ENCODE data around the gene SLC4A1. TPM values are rescaled to one million over a fixed set of nuclear protein-coding genes. Genes with fewer than 3 reads are reported as not detected.

The SLC4A1 gene
- total RNA-seq, 2 donors from 2014 or later, result 0.56 TPM; not detected in 1

- peaks cover 12 to 29% of the 10 kb centered on the region in 2 donors for H3K4me1 ChIP-seq (ENCODE audit: control insufficient read depth in 1 of 2, low read depth in 2 of 2)
- peak within 1 kb of the TSS; percentile 93 to 95 for H3K27ac ChIP-seq
- no peak for TF ChIP-seq CTCF (IDR thresholded peaks at IDR 0.05)
- peak; percentile 99 for DNase-seq (ENCODE audit: low spot score)
- peaks cover 9% of the 10 kb centered on the region for H3K36me3 ChIP-seq
- H3K4me3 ChIP-seq, result peak within 1 kb of the TSS; percentile 92
- no peaks in the 10 kb centered on the region for H3K9me3 ChIP-seq
- no peaks in the 10 kb centered on the region for H3K27me3 ChIP-seq (replicated peaks; ENCODE audit: insufficient read depth)
- peak; percentile 80 for ATAC-seq (ENCODE audit: insufficient number of reproducible peaks, low FRiP score, low read depth)
These were observed 68.1 kb downstream of the SLC4A1 start, which contains the start of gene ATXN7L3 for GRCh38 chr17:44199553-44200477. TSS of gene ATXN7L3 (minus strand) at chr17:44199884. CDS start at chr17:44198070, 1,814 bp downstream.

GRCh38 chr17:44198721-44199552 is 69.0 kb downstream of the SLC4A1 start:
- peak overlapping the region; percentile 92 for H3K4me3 ChIP-seq
- peaks cover 18% of the 10 kb centered on the region for H3K36me3 ChIP-seq
- no peak for ATAC-seq (ENCODE audit: insufficient number of reproducible peaks, low FRiP score, low read depth)
- H3K27ac ChIP-seq, result peak overlapping the region; percentile 93 to 95
- no peak for TF ChIP-seq CTCF (IDR thresholded peaks at IDR 0.05)
- H3K27me3 ChIP-seq (replicated peaks; ENCODE audit: insufficient read depth), result no peaks in the 10 kb centered on the region
- no peak for DNase-seq (ENCODE audit: low spot score)
- no peaks in the 10 kb centered on the region for H3K9me3 ChIP-seq
- peaks cover 12 to 29% of the 10 kb centered on the region in 2 donors for H3K4me1 ChIP-seq (ENCODE audit: control insufficient read depth in 1 of 2, low read depth in 2 of 2)

Other genes starting within 250 kb of the SLC4A1 start
- gene LSM12, start 201.5 kb downstream of the SLC4A1 start, total RNA-seq, result 10 to 100 TPM; 24.9 to 30.8 TPM
- 10 to 100 TPM; 26.4 to 54.6 TPM for gene G6PC3, start 197.4 kb downstream of the SLC4A1 start, total RNA-seq
- 100 to 1,000 TPM in 1 of 2 donors, 10 to 100 TPM in 1; 76.9 to 115 TPM for gene HDAC5, start 144.5 kb downstream of the SLC4A1 start, total RNA-seq
- gene HROB, start 126.2 kb downstream of the SLC4A1 start, total RNA-seq, result 1 to 10 TPM in 1 of 2 donors, under 1 TPM in 1; 0.85 to 2.6 TPM
- gene ASB16, start 97.4 kb downstream of the SLC4A1 start, total RNA-seq, result 1 to 10 TPM; 2.3 to 3.9 TPM
- 10 to 100 TPM; 20.4 to 42.8 TPM for gene TMUB2, start 81.2 kb downstream of the SLC4A1 start, total RNA-seq
- 10 to 100 TPM; 46.5 to 55.8 TPM for gene ATXN7L3, start 68.3 kb downstream of the SLC4A1 start, total RNA-seq
- 10 to 100 TPM; 48.2 to 55.4 TPM for gene UBTF, start 48.5 kb downstream of the SLC4A1 start, total RNA-seq
- under 1 TPM in 1 of 2 donors, not detected in 1; 0.81 TPM for gene RUNDC3A, start 40.5 kb upstream of the SLC4A1 start, total RNA-seq
- 10 to 100 TPM; 63.2 to 74.6 TPM for gene SLC25A39, start 56.7 kb upstream of the SLC4A1 start, total RNA-seq
- gene GRN, start 77.2 kb upstream of the SLC4A1 start, total RNA-seq, result 100 to 1,000 TPM; 203 to 292 TPM
- under 1 TPM in 1 of 2 donors, not detected in 1; 0.63 TPM for gene FAM171A2, start 95.7 kb upstream of the SLC4A1 start, total RNA-seq
- gene ITGA2B, start 121.5 kb upstream of the SLC4A1 start, total RNA-seq, result 1 to 10 TPM in 1 of 2 donors, under 1 TPM in 1; 0.28 to 3.4 TPM
- gene GPATCH8, start 235.3 kb upstream of the SLC4A1 start, total RNA-seq, result 10 to 100 TPM; 39.3 to 56.1 TPM